Measurements from ENCODE around the gene AP5Z1.

AP5Z1 gene

GRCh38 chr7:4796453-4796852 is 21.0 kb downstream of the AP5Z1 start:
- H3K27me3 ChIP-seq (ENCODE audit: insufficient read depth, poor library complexity, severe bottlenecking), result no peaks in the 10 kb centered on the region
- no peaks in the 10 kb centered on the region for H3K9me3 ChIP-seq (ENCODE audit: severe bottlenecking)
- TF ChIP-seq CTCF (IDR thresholded peaks at IDR 0.05; ENCODE audit: poor library complexity, severe bottlenecking), result no peak
- no peaks in the 10 kb centered on the region for H3K4me1 ChIP-seq (ENCODE audit: insufficient read depth, poor library complexity, severe bottlenecking)
- H3K36me3 ChIP-seq (ENCODE audit: low read depth), result peaks cover 3% of the 10 kb centered on the region; the same call in 1 of the 2 replicates
- ATAC-seq (ENCODE audit: low read depth) (no peak), DNase-seq (ENCODE audit: low spot score) (no peak)
- H3K27ac ChIP-seq (ENCODE audit: poor library complexity, severe bottlenecking), result no peak overlapping the region
- no peak overlapping the region for H3K4me3 ChIP-seq (ENCODE audit: severe bottlenecking)

GRCh38 chr7:4797858-4798705 is 22.7 kb downstream of the AP5Z1 start:
- H3K27ac ChIP-seq (ENCODE audit: poor library complexity, severe bottlenecking), result no peak overlapping the region
- no peaks in the 10 kb centered on the region for H3K36me3 ChIP-seq (ENCODE audit: low read depth)
- ATAC-seq (ENCODE audit: low read depth), result peak; percentile 49; the same call in 2 of the 3 replicates
- H3K27me3 ChIP-seq (ENCODE audit: insufficient read depth, poor library complexity, severe bottlenecking), result no peaks in the 10 kb centered on the region
- H3K4me3 ChIP-seq (ENCODE audit: severe bottlenecking), result no peak overlapping the region
- H3K4me1 ChIP-seq (ENCODE audit: insufficient read depth, poor library complexity, severe bottlenecking), result no peaks in the 10 kb centered on the region
- DNase-seq (ENCODE audit: low spot score), result peak; percentile 55
- H3K9me3 ChIP-seq (ENCODE audit: severe bottlenecking), result no peaks in the 10 kb centered on the region
- TF ChIP-seq CTCF (IDR thresholded peaks at IDR 0.05; ENCODE audit: poor library complexity, severe bottlenecking), result peak; percentile 75

GRCh38 chr7:4798706-4799235 is 23.3 kb downstream of the AP5Z1 start:
- Histone ChIP-seq H3K27ac (ENCODE audit: poor library complexity, severe bottlenecking) (no peak overlapping the region), H3K27me3 (ENCODE audit: insufficient read depth, poor library complexity, severe bottlenecking) (no peaks in the 10 kb centered on the region), H3K36me3 (ENCODE audit: low read depth) (no peaks in the 10 kb centered on the region), H3K4me1 (ENCODE audit: insufficient read depth, poor library complexity, severe bottlenecking) (no peaks in the 10 kb centered on the region), H3K4me3 (ENCODE audit: severe bottlenecking) (no peak overlapping the region), H3K9me3 (ENCODE audit: severe bottlenecking) (no peaks in the 10 kb centered on the region)
- DNase-seq (ENCODE audit: low spot score) (no peak), ATAC-seq (ENCODE audit: low read depth) (no peak)
- no peak for TF ChIP-seq CTCF (IDR thresholded peaks at IDR 0.05; ENCODE audit: poor library complexity, severe bottlenecking)

GRCh38 chr7:4799508-4800268 is 24.3 kb downstream of the AP5Z1 start:
- Histone ChIP-seq H3K36me3 (ENCODE audit: low read depth) (no peaks in the 10 kb centered on the region), H3K4me1 (ENCODE audit: insufficient read depth, poor library complexity, severe bottlenecking) (no peaks in the 10 kb centered on the region), H3K27ac (ENCODE audit: poor library complexity, severe bottlenecking) (no peak overlapping the region), H3K27me3 (ENCODE audit: insufficient read depth, poor library complexity, severe bottlenecking) (no peaks in the 10 kb centered on the region), H3K4me3 (ENCODE audit: severe bottlenecking) (no peak overlapping the region), H3K9me3 (ENCODE audit: severe bottlenecking) (no peaks in the 10 kb centered on the region)
- DNase-seq (ENCODE audit: low spot score), result peak; percentile 57
- no peak for TF ChIP-seq CTCF (IDR thresholded peaks at IDR 0.05; ENCODE audit: poor library complexity, severe bottlenecking)
- peak; percentile 43; the same call in 2 of the 3 replicates for ATAC-seq (ENCODE audit: low read depth)

Data from RWPE2 (cell line).